ENCODE data around the gene TKT. TPM values are rescaled to one million over a fixed set of nuclear protein-coding genes. Genes with fewer than 3 reads are reported as not detected.

The TKT gene
- total and polyA plus RNA-seq, 4 donors = 351 to 498 (median 456) TPM

GRCh38 chr3:53199834-53200233 lies 56.0 kb downstream of the TKT start:
- H3K36me3 ChIP-seq (ENCODE audit: control insufficient read depth in 4 of 4, insufficient read depth in 4 of 4, low read length in 4 of 4) = no peaks in the 10 kb centered on the region
- no peaks in the 10 kb centered on the region for H3K9me3 ChIP-seq (ENCODE audit: control insufficient read depth in 4 of 4, insufficient read depth in 3 of 4, low read length in 3 of 4)
- DNase-seq (no peak), ATAC-seq (ENCODE audit: insufficient read depth, low FRiP score) (no peak)
- no peak for TF ChIP-seq CTCF (IDR thresholded peaks at IDR 0.05; ENCODE audit: control extremely low read depth, extremely low read depth)
- no peaks in the 10 kb centered on the region for H3K27me3 ChIP-seq (ENCODE audit: control insufficient read depth in 3 of 3, insufficient read depth in 3 of 3, low read length in 2 of 3)
- no peak overlapping the region for H3K9ac ChIP-seq (ENCODE audit: insufficient read depth in 1 of 2, low read length in 2 of 2)
- H3K27ac ChIP-seq (ENCODE audit: low read depth in 1 of 2, low read length in 1 of 2) = no peak overlapping the region
- H3K4me3 ChIP-seq = no peak overlapping the region
- WGBS, 2 donors = 72 to 78% methylated on average over 3 of the region's 3 CpGs
- H3K4me1 ChIP-seq (ENCODE audit: control insufficient read depth in 5 of 5, insufficient read depth in 5 of 5, low read length in 5 of 5) = peaks cover 0 to under 1% (median 0%) of the 10 kb centered on the region in 5 donors

- no peak overlapping the region for H3K27ac ChIP-seq (ENCODE audit: low read depth in 1 of 2, low read length in 1 of 2)
- no peaks in the 10 kb centered on the region for H3K9me3 ChIP-seq (ENCODE audit: control insufficient read depth in 4 of 4, insufficient read depth in 3 of 4, low read length in 3 of 4)
- H3K4me1 ChIP-seq (ENCODE audit: control insufficient read depth in 5 of 5, insufficient read depth in 5 of 5, low read length in 5 of 5) = peaks cover 0 to 9% (median 0%) of the 10 kb centered on the region in 5 donors
- H3K9ac ChIP-seq (ENCODE audit: insufficient read depth in 1 of 2, low read length in 2 of 2) = no peak overlapping the region
- no peaks in the 10 kb centered on the region for H3K27me3 ChIP-seq (ENCODE audit: control insufficient read depth in 3 of 3, insufficient read depth in 3 of 3, low read length in 2 of 3)
- 66 to 77% methylated on average over 7 of the region's 7 CpGs for WGBS, 2 donors
- ATAC-seq (ENCODE audit: insufficient read depth, low FRiP score) (no peak), DNase-seq (no peak)
- no peak for TF ChIP-seq CTCF (IDR thresholded peaks at IDR 0.05; ENCODE audit: control extremely low read depth, extremely low read depth)
- no peak overlapping the region for H3K4me3 ChIP-seq
- H3K36me3 ChIP-seq (ENCODE audit: control insufficient read depth in 4 of 4, insufficient read depth in 4 of 4, low read length in 4 of 4) = no peaks in the 10 kb centered on the region
Observed at GRCh38 chr3:53198996-53199395, 56.8 kb downstream of the TKT start.

GRCh38 chr3:53198256-53198977 lies 57.4 kb downstream of the TKT start:
- no peak for TF ChIP-seq CTCF (IDR thresholded peaks at IDR 0.05; ENCODE audit: control extremely low read depth, extremely low read depth)
- Histone ChIP-seq H3K4me1 (ENCODE audit: control insufficient read depth in 5 of 5, insufficient read depth in 5 of 5, low read length in 5 of 5) (peaks cover 0 to 12% (median under 1%) of the 10 kb centered on the region in 5 donors), H3K9ac (ENCODE audit: insufficient read depth in 1 of 2, low read length in 2 of 2) (no peak overlapping the region), H3K27ac (ENCODE audit: low read depth in 1 of 2, low read length in 1 of 2) (no peak overlapping the region), H3K4me3 (no peak overlapping the region), H3K9me3 (ENCODE audit: control insufficient read depth in 4 of 4, insufficient read depth in 3 of 4, low read length in 3 of 4) (no peaks in the 10 kb centered on the region), H3K36me3 (ENCODE audit: control insufficient read depth in 4 of 4, insufficient read depth in 4 of 4, low read length in 4 of 4) (peaks cover 0 to 2% (median 0%) of the 10 kb centered on the region in 4 donors), H3K27me3 (ENCODE audit: control insufficient read depth in 3 of 3, insufficient read depth in 3 of 3, low read length in 2 of 3) (no peaks in the 10 kb centered on the region)
- 62 to 77% methylated on average over 10 of the region's 10 CpGs for WGBS, 2 donors
- DNase-seq (no peak), ATAC-seq (ENCODE audit: insufficient read depth, low FRiP score) (no peak)

Data from lung (tissue), 12 donors.